ENCODE measurements around the gene C3orf70. TPM values are rescaled to one million over a fixed set of nuclear protein-coding genes. Genes with fewer than 3 reads are reported as not detected.

Gene C3orf70
- total RNA-seq, 1 donor from 2014 or later, result 5.6 TPM

GRCh38 chr3:185195652-185196051 is 42.8 kb upstream of the C3orf70 start:
- intact Hi-C loops (cut with DNase I), result no loop called here
- TF ChIP-seq CTCF (IDR thresholded peaks at IDR 0.05) (no peak), POLR2AphosphoS5 (IDR thresholded peaks at IDR 0.05; ENCODE audit: insufficient read depth in 1 of 2, low read depth in 1 of 2) (no peak), POLR2A (IDR thresholded peaks at IDR 0.05) (no peak)
- H3K4me3 ChIP-seq, result no peak overlapping the region
- peaks cover 0 to 7% of the 10 kb centered on the region in 2 donors for H3K36me3 ChIP-seq
- no peak for DNase-seq (ENCODE audit: extremely low spot score in 2 of 2)
- H3K9me3 ChIP-seq, result no peaks in the 10 kb centered on the region
- H3K27me3 ChIP-seq, result no peaks in the 10 kb centered on the region
- H3K27ac ChIP-seq, result no peak overlapping the region
- no peaks in the 10 kb centered on the region for H3K4me1 ChIP-seq

GRCh38 chr3:185188816-185189215 is 36.0 kb upstream of the C3orf70 start:
- Histone ChIP-seq H3K36me3 (peaks cover 0 to 7% of the 10 kb centered on the region in 2 donors), H3K27me3 (no peaks in the 10 kb centered on the region), H3K27ac (no peak overlapping the region), H3K4me1 (no peaks in the 10 kb centered on the region), H3K4me3 (no peak overlapping the region), H3K9me3 (no peaks in the 10 kb centered on the region)
- DNase-seq (ENCODE audit: extremely low spot score in 2 of 2), result no peak
- intact Hi-C loops (cut with DNase I), result loop anchor here (10.0 kb wide), 1 partner anchor 314 kb away; no protein-coding TSS in a partner anchor
- no peak for TF ChIP-seq POLR2A (IDR thresholded peaks at IDR 0.05)
- no peak for TF ChIP-seq CTCF (IDR thresholded peaks at IDR 0.05)
- no peak for TF ChIP-seq POLR2AphosphoS5 (IDR thresholded peaks at IDR 0.05; ENCODE audit: insufficient read depth in 1 of 2, low read depth in 1 of 2)

DNA sequence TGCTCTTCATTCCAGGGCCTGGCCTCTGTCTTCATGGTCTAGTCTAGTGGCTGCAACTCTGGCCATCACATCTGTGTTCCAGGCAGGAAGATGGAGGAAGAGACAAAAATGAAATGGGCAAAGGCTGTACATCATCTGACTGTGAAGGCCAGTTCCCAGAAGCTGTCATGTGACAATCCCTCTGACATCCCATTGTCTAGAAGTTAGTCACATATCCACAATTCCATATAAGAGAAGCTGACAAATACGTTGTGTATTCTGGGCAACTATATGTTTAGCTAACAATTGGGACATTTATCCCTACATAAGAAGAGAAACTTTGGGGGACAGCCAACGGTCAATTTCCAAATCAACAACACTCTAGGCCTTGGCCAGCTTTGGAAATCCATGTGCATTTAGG is 34.5 kb upstream of the C3orf70 start:
- DNase-seq (ENCODE audit: extremely low spot score in 2 of 2), result no peak
- intact Hi-C loops (cut with DNase I), result loop anchor here (10.0 kb wide), 1 partner anchor 313 kb away; no protein-coding TSS in a partner anchor

GRCh38 chr3:185176750-185177359 is 24.0 kb upstream of the C3orf70 start:
- Histone ChIP-seq H3K27me3 (no peaks in the 10 kb centered on the region), H3K9me3 (no peaks in the 10 kb centered on the region), H3K4me3 (no peak overlapping the region), H3K27ac (no peak overlapping the region), H3K4me1 (no peaks in the 10 kb centered on the region), H3K36me3 (no peaks in the 10 kb centered on the region)
- DNase-seq (ENCODE audit: extremely low spot score in 2 of 2), result no peak
- TF ChIP-seq CTCF (IDR thresholded peaks at IDR 0.05), result peak; percentile 14 to 53 (median 39)
- no peak for TF ChIP-seq POLR2AphosphoS5 (IDR thresholded peaks at IDR 0.05; ENCODE audit: insufficient read depth in 1 of 2, low read depth in 1 of 2)
- intact Hi-C loops (cut with DNase I), result no loop called here

More for the DNA sequence above, 34.5 kb upstream of the C3orf70 start:
- Histone ChIP-seq H3K27ac (no peak overlapping the region), H3K36me3 (no peaks in the 10 kb centered on the region), H3K4me1 (no peaks in the 10 kb centered on the region), H3K27me3 (no peaks in the 10 kb centered on the region), H3K4me3 (no peak overlapping the region), H3K9me3 (no peaks in the 10 kb centered on the region)
- TF ChIP-seq POLR2AphosphoS5 (IDR thresholded peaks at IDR 0.05; ENCODE audit: insufficient read depth in 1 of 2, low read depth in 1 of 2) (no peak), CTCF (IDR thresholded peaks at IDR 0.05) (no peak), POLR2A (IDR thresholded peaks at IDR 0.05) (no peak)

DNA sequence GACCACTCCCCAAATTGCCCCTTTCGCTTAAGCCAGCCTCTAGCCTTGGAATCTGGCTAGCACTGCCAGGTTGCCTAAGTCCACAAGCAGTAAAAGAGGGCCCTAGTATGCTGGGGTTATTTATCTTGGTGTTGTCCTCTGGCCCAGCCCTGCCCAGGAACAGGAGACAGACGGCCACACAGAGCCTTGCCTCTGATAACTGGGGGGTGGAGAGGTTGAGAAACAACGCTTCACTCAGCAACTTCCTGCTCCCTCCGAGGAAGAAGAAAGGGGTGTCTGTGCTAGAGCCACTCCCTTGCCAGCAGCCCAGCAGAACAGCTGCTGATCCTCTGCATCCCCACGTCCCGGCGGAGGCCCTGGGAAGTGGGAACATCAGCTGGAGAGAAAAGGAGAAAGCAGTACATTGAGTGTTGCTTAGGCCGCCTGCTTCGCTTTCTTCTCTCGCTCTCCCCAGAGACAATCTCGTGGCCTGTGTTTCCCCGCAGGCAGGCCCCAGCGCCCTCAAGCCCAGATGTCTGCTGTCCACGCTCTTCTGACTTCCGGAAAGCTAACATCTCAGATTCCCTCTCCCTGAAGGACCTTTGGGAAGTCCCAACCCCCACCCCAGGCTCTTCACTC is 22.6 kb upstream of the C3orf70 start:
- no peak for DNase-seq (ENCODE audit: extremely low spot score in 2 of 2)
- intact Hi-C loops (cut with DNase I), result no loop called here
- no peak overlapping the region for H3K4me3 ChIP-seq

More for the DNA sequence above, 22.6 kb upstream of the C3orf70 start:
- no peaks in the 10 kb centered on the region for H3K36me3 ChIP-seq
- no peaks in the 10 kb centered on the region for H3K4me1 ChIP-seq
- H3K27ac ChIP-seq, result no peak overlapping the region
- no peaks in the 10 kb centered on the region for H3K27me3 ChIP-seq
- no peaks in the 10 kb centered on the region for H3K9me3 ChIP-seq
- TF ChIP-seq POLR2AphosphoS5 (IDR thresholded peaks at IDR 0.05; ENCODE audit: insufficient read depth in 1 of 2, low read depth in 1 of 2) (no peak), POLR2A (IDR thresholded peaks at IDR 0.05) (no peak), CTCF (IDR thresholded peaks at IDR 0.05) (no peak)

All from vagina (tissue), 2 donors.